ENCODE measurements around the gene RSPH10B2. TPM values are rescaled to one million over a fixed set of nuclear protein-coding genes. Genes with fewer than 3 reads are reported as not detected.
A peak's percentile ranks its signal among the peaks of the same experiment; 100 is the strongest.
"Not testable (repeated sequence)": the region's sequence is repeated elsewhere in the genome, so short reads cannot be mapped to it uniquely, and the experiment has no call there.

The RSPH10B2 gene
- 0.27 to 0.63 TPM in 2 of 3 replicates, not detected in the other for total RNA-seq
- long read RNA-seq, result 0 reads

GRCh38 chr7:6753964-6754363 is at the start of gene RSPH10B2:
TSS of gene RSPH10B2 (plus strand) at chr7:6754103. CDS start at chr7:6757678, 3,575 bp downstream.
- not testable (repeated sequence) for H3K9me3 Mint-ChIP-seq (ENCODE audit: low read depth); H3K4me1 Mint-ChIP-seq (ENCODE audit: low read depth); H3K27ac Mint-ChIP-seq (ENCODE audit: unreplicated experiment); DNase-seq (ENCODE audit: low spot score); H3K4me3 Mint-ChIP-seq (ENCODE audit: unreplicated experiment); H3K36me3 Mint-ChIP-seq (ENCODE audit: low read depth); H3K27me3 Mint-ChIP-seq (ENCODE audit: low read depth)

- peaks cover 33% of the 10 kb centered on the region for H3K4me1 Mint-ChIP-seq (ENCODE audit: low read depth)
- no peak for TF ChIP-seq CTCF (IDR thresholded peaks at IDR 0.05)
- DNase-seq (ENCODE audit: low spot score), result peak; percentile 94
- peaks cover 32% of the 10 kb centered on the region for H3K9me3 Mint-ChIP-seq (ENCODE audit: low read depth)
- peaks cover 33% of the 10 kb centered on the region for H3K36me3 Mint-ChIP-seq (ENCODE audit: low read depth)
- no peaks in the 10 kb centered on the region for H3K27me3 Mint-ChIP-seq (ENCODE audit: low read depth)
- H3K4me3 Mint-ChIP-seq (ENCODE audit: unreplicated experiment), result peak overlapping the region; percentile 88
- H3K27ac Mint-ChIP-seq (ENCODE audit: unreplicated experiment), result peak overlapping the region; percentile 95
These were observed 47.8 kb upstream of the RSPH10B2 start for GRCh38 chr7:6705959-6706665.

- DNase-seq (ENCODE audit: low spot score), result peak; percentile 98
- Mint-ChIP-seq H3K36me3 (ENCODE audit: low read depth) (peaks cover 25% of the 10 kb centered on the region), H3K27me3 (ENCODE audit: low read depth) (no peaks in the 10 kb centered on the region), H3K9me3 (ENCODE audit: low read depth) (peaks cover 27% of the 10 kb centered on the region), H3K27ac (ENCODE audit: unreplicated experiment) (peak within 1 kb of the TSS; percentile 95), H3K4me3 (ENCODE audit: unreplicated experiment) (peak within 1 kb of the TSS; percentile 88), H3K4me1 (ENCODE audit: low read depth) (peaks cover 33% of the 10 kb centered on the region)
- no peak for TF ChIP-seq CTCF (IDR thresholded peaks at IDR 0.05)
These were observed 47.1 kb upstream of the RSPH10B2 start, which contains the start of gene ZNF12 for GRCh38 chr7:6706666-6707407. TSS of gene ZNF12 (minus strand) at chr7:6706947. CDS start at chr7:6705173, 1,774 bp downstream.

GRCh38 chr7:6708304-6708703 is 45.6 kb upstream of the RSPH10B2 start:
- no peak for TF ChIP-seq CTCF (IDR thresholded peaks at IDR 0.05)
- Mint-ChIP-seq H3K4me1 (ENCODE audit: low read depth) (peaks cover 27% of the 10 kb centered on the region), H3K4me3 (ENCODE audit: unreplicated experiment) (no peak overlapping the region), H3K27ac (ENCODE audit: unreplicated experiment) (no peak overlapping the region), H3K36me3 (ENCODE audit: low read depth) (peaks cover 15% of the 10 kb centered on the region), H3K9me3 (ENCODE audit: low read depth) (peaks cover 16% of the 10 kb centered on the region), H3K27me3 (ENCODE audit: low read depth) (no peaks in the 10 kb centered on the region)
- DNase-seq (ENCODE audit: low spot score), result no peak

DNA sequence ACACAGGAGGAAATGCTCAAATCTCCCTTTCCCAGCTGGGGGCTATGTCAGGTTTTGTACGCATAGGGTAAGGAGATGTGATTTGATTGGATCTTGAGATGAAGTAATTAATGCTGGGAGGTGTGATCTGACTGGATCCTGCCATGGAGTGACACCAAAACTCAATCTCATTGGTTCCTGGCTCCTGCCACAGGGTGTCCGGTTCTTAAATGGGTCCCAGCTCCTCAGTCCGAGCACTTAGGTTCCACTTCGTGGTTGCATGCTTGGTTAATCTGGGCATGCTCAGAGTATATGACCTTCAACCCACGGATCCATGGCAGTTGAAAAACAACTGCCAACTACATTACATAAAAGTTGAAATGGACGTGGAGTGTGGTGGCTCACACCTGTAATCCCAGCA is 44.1 kb upstream of the RSPH10B2 start:
- peaks cover 8% of the 10 kb centered on the region for H3K36me3 Mint-ChIP-seq (ENCODE audit: low read depth)
- H3K9me3 Mint-ChIP-seq (ENCODE audit: low read depth), result peaks cover 7% of the 10 kb centered on the region
- DNase-seq (ENCODE audit: low spot score), result no peak
- no peak overlapping the region for H3K4me3 Mint-ChIP-seq (ENCODE audit: unreplicated experiment)
- H3K27ac Mint-ChIP-seq (ENCODE audit: unreplicated experiment), result no peak overlapping the region
- no peaks in the 10 kb centered on the region for H3K27me3 Mint-ChIP-seq (ENCODE audit: low read depth)
- peaks cover 20% of the 10 kb centered on the region for H3K4me1 Mint-ChIP-seq (ENCODE audit: low read depth)
- no peak for TF ChIP-seq CTCF (IDR thresholded peaks at IDR 0.05)
